PFSK-1 (cell line): Measurements from ENCODE around the gene TTC21A.

ENCODE experiments used
- FOXP2 ChIP-seq: optimal IDR thresholded peaks from 2 replicates; pipeline ENCODE3; 2011; ENCODE audit warnings: borderline replicate concordance, control low read depth, inconsistent platforms; ENCODE audit not compliant: insufficient read depth; ENCODE audit errors: extremely low read length, extremely low read depth
- POLR2AphosphoS5 ChIP-seq: IDR thresholded peaks from 2 replicates; pipeline ENCODE4 v1.6.1; 2012; ENCODE audit warnings: low read depth, mild to moderate bottlenecking, control low read depth, low read length, moderate library complexity
- TAF1 ChIP-seq: IDR thresholded peaks from 2 replicates; pipeline ENCODE4 v1.6.1; 2012; ENCODE audit warnings: low read length, control low read depth, borderline replicate concordance; ENCODE audit not compliant: insufficient read depth

DNA sequence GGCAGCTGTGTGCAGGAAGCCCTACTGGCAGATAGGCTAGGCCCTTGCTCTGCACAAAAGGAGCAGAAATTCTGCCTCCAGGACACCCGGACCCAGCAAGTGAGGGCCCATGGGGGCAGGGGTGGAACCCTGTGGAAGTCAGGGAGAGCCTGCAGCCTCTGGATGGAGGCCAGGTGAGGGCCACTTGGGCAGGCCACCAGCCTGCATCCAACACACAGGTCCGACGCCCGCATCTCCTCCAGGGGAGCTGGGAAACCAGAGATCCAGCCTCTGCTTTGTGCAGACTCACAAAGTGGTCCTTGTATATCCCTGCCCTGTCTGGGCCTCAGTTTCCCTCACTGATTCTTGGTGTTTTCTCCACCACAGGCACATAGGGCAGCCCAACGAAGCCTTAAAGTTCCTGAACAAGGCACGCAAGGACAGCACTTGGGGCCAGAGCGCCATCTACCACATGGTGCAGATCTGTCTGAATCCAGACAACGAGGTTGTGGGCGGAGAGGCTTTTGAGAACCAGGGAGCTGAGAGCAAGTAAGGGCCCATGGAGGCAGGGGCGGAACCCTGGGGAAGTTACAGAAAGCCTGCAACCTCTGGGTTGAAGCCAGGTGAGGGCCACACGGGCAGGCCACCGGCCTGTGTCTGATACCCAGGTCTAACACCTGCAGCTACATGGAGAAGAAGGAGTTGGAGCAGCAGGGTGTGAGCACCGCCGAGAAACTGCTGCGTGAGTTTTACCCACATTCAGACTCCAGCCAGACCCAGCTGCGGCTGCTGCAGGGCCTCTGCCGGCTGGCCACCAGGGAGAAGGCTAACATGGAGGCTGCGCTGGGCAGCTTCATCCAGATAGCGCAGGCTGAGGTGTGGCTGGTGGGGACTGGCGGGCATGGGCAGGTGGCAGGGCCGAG is 29.3 kb downstream of the TTC21A start:
- TF ChIP-seq TAF1 = no peak
- no peak for TF ChIP-seq POLR2AphosphoS5
- no peak for TF ChIP-seq FOXP2
